ENCODE measurements around the gene KLF11. TPM values are rescaled to one million over a fixed set of nuclear protein-coding genes. Genes with fewer than 3 reads are reported as not detected.

KLF11 gene
- total and polyA plus RNA-seq, 2 donors (not counting 3 experiments of a cell fraction or from before 2014, with no cell fraction given): 10.5 to 11.3 TPM

- ChIA-PET CTCF (interaction anchor here (0.9 to 20.2 kb wide), 6 partner anchors 10 to 350 kb away, joined by 3 to 485 read pairs (median 9); no protein-coding TSS in a partner anchor), POLR2A (no interaction called here)
- H3K9me1 ChIP-seq (replicated peaks; ENCODE audit: control insufficient read depth, extremely low read depth, insufficient read depth, low read length): no peaks in the 10 kb centered on the region
- H3K9ac ChIP-seq (replicated peaks; ENCODE audit: extremely low read depth, insufficient read depth, low read length): no peak overlapping the region
- no peak for DNase-seq (ENCODE audit: low read depth, low spot score)
- no peaks in the 10 kb centered on the region for H4K20me1 ChIP-seq (replicated peaks; ENCODE audit: control insufficient read depth, extremely low read depth, insufficient read depth, low read length)
- no peak for TF ChIP-seq POLR2A (IDR thresholded peaks at IDR 0.05; ENCODE audit: low read depth, low read length)
- TF ChIP-seq JUN (IDR thresholded peaks at IDR 0.05; ENCODE audit: borderline replicate concordance, insufficient read depth, insufficient read length, low read depth): no peak
- TF ChIP-seq FOS (IDR thresholded peaks at IDR 0.05; ENCODE audit: borderline replicate concordance, insufficient read depth, low read length): no peak
- no peak for TF ChIP-seq CTCF (IDR thresholded peaks at IDR 0.05; ENCODE audit: extremely low read depth in 1 of 2, insufficient read depth in 1 of 2, low read depth in 1 of 2, low read length in 2 of 2)
- H3K4me2 ChIP-seq (ENCODE audit: insufficient read depth, low read length): no peak overlapping the region
- no TSS peak for BruUV-seq (replicated peaks)
- no peaks in the 10 kb centered on the region for H3K36me3 ChIP-seq (ENCODE audit: control insufficient read depth in 2 of 2, extremely low read depth in 1 of 2, insufficient read depth in 2 of 2, low read length in 2 of 2)
- no peak overlapping the region for H2AFZ ChIP-seq (ENCODE audit: low read depth, low read length)
- no peak for FAIRE-seq
- no peaks in the 10 kb centered on the region for H3K9me3 ChIP-seq (replicated peaks; ENCODE audit: control insufficient read depth, insufficient read depth, low read length)
- H3K4me1 ChIP-seq (ENCODE audit: control insufficient read depth, extremely low read depth, insufficient read depth, low read length): no peaks in the 10 kb centered on the region
- intact Hi-C loops (cut with micrococcal nuclease) (no loop called here), dilution Hi-C loops (cut with MboI; ENCODE audit: extremely low pct_ligation_motif_present, low sequenced_read_pairs) (no loop called here)
- no peak overlapping the region for H3K4me3 ChIP-seq (replicated peaks in 1 of 3; ENCODE audit: insufficient read depth in 1 of 3, low read depth in 1 of 3, low read length in 3 of 3)
- no peaks in the 10 kb centered on the region for H3K79me2 ChIP-seq (ENCODE audit: control insufficient read depth, insufficient read depth, low read length)
- peaks cover 37 to 48% of the 10 kb centered on the region in 2 experiments for H3K27me3 ChIP-seq (ENCODE audit: control insufficient read depth in 2 of 2, insufficient read depth in 2 of 2, low read length in 2 of 2)
- no peak overlapping the region for H3K27ac ChIP-seq (ENCODE audit: insufficient read depth, low read depth, low read length)
Observed at GRCh38 chr2:10085043-10085667, 41.8 kb downstream of the KLF11 start.

- dilution Hi-C loops (cut with MboI; ENCODE audit: extremely low pct_ligation_motif_present, low sequenced_read_pairs) (no loop called here), intact Hi-C loops (cut with micrococcal nuclease) (no loop called here)
- Histone ChIP-seq H3K36me3 (ENCODE audit: control insufficient read depth in 2 of 2, extremely low read depth in 1 of 2, insufficient read depth in 2 of 2, low read length in 2 of 2) (no peaks in the 10 kb centered on the region), H3K9me3 (replicated peaks; ENCODE audit: control insufficient read depth, insufficient read depth, low read length) (no peaks in the 10 kb centered on the region), H3K4me3 (replicated peaks in 1 of 3; ENCODE audit: insufficient read depth in 1 of 3, low read depth in 1 of 3, low read length in 3 of 3) (no peak overlapping the region), H2AFZ (ENCODE audit: low read depth, low read length) (no peak overlapping the region), H3K27me3 (ENCODE audit: control insufficient read depth in 2 of 2, insufficient read depth in 2 of 2, low read length in 2 of 2) (peaks cover 38 to 47% of the 10 kb centered on the region in 2 experiments), H3K79me2 (ENCODE audit: control insufficient read depth, insufficient read depth, low read length) (no peaks in the 10 kb centered on the region), H3K9ac (replicated peaks; ENCODE audit: extremely low read depth, insufficient read depth, low read length) (no peak overlapping the region), H3K4me2 (ENCODE audit: insufficient read depth, low read length) (no peak overlapping the region), H4K20me1 (replicated peaks; ENCODE audit: control insufficient read depth, extremely low read depth, insufficient read depth, low read length) (no peaks in the 10 kb centered on the region), H3K4me1 (ENCODE audit: control insufficient read depth, extremely low read depth, insufficient read depth, low read length) (no peaks in the 10 kb centered on the region), H3K9me1 (replicated peaks; ENCODE audit: control insufficient read depth, extremely low read depth, insufficient read depth, low read length) (no peaks in the 10 kb centered on the region), H3K27ac (ENCODE audit: insufficient read depth, low read depth, low read length) (no peak overlapping the region)
- BruUV-seq (replicated peaks): no TSS peak
- DNase-seq (ENCODE audit: low read depth, low spot score) (no peak), FAIRE-seq (no peak)
- CTCF ChIA-PET: interaction anchor here (0.9 to 20.2 kb wide), 6 partner anchors 9 to 349 kb away, joined by 3 to 485 read pairs (median 9); no protein-coding TSS in a partner anchor
- POLR2A ChIA-PET: no interaction called here
- TF ChIP-seq POLR2A (IDR thresholded peaks at IDR 0.05; ENCODE audit: low read depth, low read length): no peak
- no peak for TF ChIP-seq MAX (IDR thresholded peaks at IDR 0.05; ENCODE audit: insufficient read depth, insufficient read length)
- TF ChIP-seq EZH2 (IDR thresholded peaks at IDR 0.05; ENCODE audit: borderline replicate concordance, low read depth, low read length, severe bottlenecking): no peak
- TF ChIP-seq FOS (IDR thresholded peaks at IDR 0.05; ENCODE audit: borderline replicate concordance, insufficient read depth, low read length): no peak
- TF ChIP-seq MYC (IDR thresholded peaks at IDR 0.05; ENCODE audit: low read depth, low read length): no peak
- TF ChIP-seq GATA2 (IDR thresholded peaks at IDR 0.05; ENCODE audit: insufficient read depth, insufficient read length, low read depth, low read length): no peak
- TF ChIP-seq POLR2AphosphoS5 (IDR thresholded peaks at IDR 0.05; ENCODE audit: insufficient read depth, low read depth, low read length): no peak
- no peak for TF ChIP-seq CTCF (IDR thresholded peaks at IDR 0.05; ENCODE audit: extremely low read depth in 1 of 2, insufficient read depth in 1 of 2, low read depth in 1 of 2, low read length in 2 of 2)
- no peak for TF ChIP-seq JUN (IDR thresholded peaks at IDR 0.05; ENCODE audit: borderline replicate concordance, insufficient read depth, insufficient read length, low read depth)
Observed at GRCh38 chr2:10085668-10086059, 42.3 kb downstream of the KLF11 start.

Data from endothelial cell of umbilical vein (primary cell).